Naive B cell (primary cell): ENCODE results near the gene SLC1A7. TPM values are rescaled to one million over a fixed set of nuclear protein-coding genes. Genes with fewer than 3 reads are reported as not detected.
A peak's percentile ranks its signal among the peaks of the same experiment; 100 is the strongest.

Source experiments
- ATAC-seq, 2 donors: fragments of 150-1000 bp; cut with Tn5 transposase; 2 replicates each; pipeline ENCODE4 v1.10.0; 2021; ENCODE audit warnings: low read depth in 2 of 2, mild to moderate bottlenecking in 2 of 2, moderate library complexity in 2 of 2
- DNase-seq: peaks from one replicate; pipeline ENCODE4 v3.0.0; 2022
- H3K27ac Mint-ChIP-seq, 6 donors: one replicate each; pipeline ENCODE4 v1.8.0; 2020 to 2022; ENCODE audit warnings: mild to moderate bottlenecking in 6 of 6, mixed read lengths in 6 of 6, moderate library complexity in 5 of 6, inconsistent platforms in 2 of 6
- H3K27me3 Mint-ChIP-seq, 3 donors: one replicate each; pipeline ENCODE4 v1.8.0; 2021 to 2022; ENCODE audit warnings: mixed read lengths in 3 of 3, mild to moderate bottlenecking in 1 of 3
- H3K36me3 Mint-ChIP-seq, 2 donors: one replicate each; pipeline ENCODE4 v1.8.0; 2020 to 2022; ENCODE audit warnings: mixed read lengths in 2 of 2, inconsistent platforms in 1 of 2, mild to moderate bottlenecking in 1 of 2
- H3K4me1 Mint-ChIP-seq, 3 donors: one replicate each; pipeline ENCODE4 v1.8.0; 2020 to 2022; ENCODE audit warnings: mixed read lengths in 3 of 3, inconsistent platforms in 1 of 3, mild to moderate bottlenecking in 1 of 3, moderate library complexity in 1 of 3
- H3K4me3 Mint-ChIP-seq, 8 donors: one replicate each; pipeline ENCODE4 v1.8.0; 2020 to 2022; ENCODE audit warnings: mild to moderate bottlenecking in 8 of 8, mixed read lengths in 8 of 8, moderate library complexity in 8 of 8, inconsistent platforms in 2 of 8
- H3K9me3 Mint-ChIP-seq, 7 donors: one replicate each; pipeline ENCODE4 v1.8.0; 2020 to 2022; ENCODE audit warnings: mixed read lengths in 7 of 7, mild to moderate bottlenecking in 5 of 7, inconsistent platforms in 2 of 7, moderate library complexity in 1 of 7
- polyA plus RNA-seq, 6 donors: library from polyadenylated mRNA; unstranded; fragments of 300-500 nt; fragmentation: Illumina TruSeq; gene quantifications; one replicate each; pipeline ENCODE4 v1.2.3, GENCODE V29; 2021; ENCODE audit warnings: low read depth in 6 of 6

Gene SLC1A7
- polyA plus RNA-seq, 6 donors from 2014 or later, result not detected

GRCh38 chr1:53093778-53094532, 48.5 kb downstream of the SLC1A7 start:
- H3K4me1 Mint-ChIP-seq, result no peaks in the 10 kb centered on the region
- H3K27ac Mint-ChIP-seq, result no peak overlapping the region
- no peaks in the 10 kb centered on the region for H3K9me3 Mint-ChIP-seq
- no peaks in the 10 kb centered on the region for H3K36me3 Mint-ChIP-seq
- H3K4me3 Mint-ChIP-seq, result no peak overlapping the region
- DNase-seq, result no peak
- H3K27me3 Mint-ChIP-seq, result no peaks in the 10 kb centered on the region
- no peak for ATAC-seq

- Mint-ChIP-seq H3K9me3 (no peaks in the 10 kb centered on the region), H3K4me3 (no peak overlapping the region), H3K27me3 (peaks cover 0 to 4% (median 0%) of the 10 kb centered on the region in 3 donors), H3K36me3 (no peaks in the 10 kb centered on the region), H3K4me1 (no peaks in the 10 kb centered on the region), H3K27ac (no peak overlapping the region)
- DNase-seq (no peak), ATAC-seq (no peak)
These were observed 49.0 kb downstream of the SLC1A7 start for GRCh38 chr1:53093451-53093754.

DNA sequence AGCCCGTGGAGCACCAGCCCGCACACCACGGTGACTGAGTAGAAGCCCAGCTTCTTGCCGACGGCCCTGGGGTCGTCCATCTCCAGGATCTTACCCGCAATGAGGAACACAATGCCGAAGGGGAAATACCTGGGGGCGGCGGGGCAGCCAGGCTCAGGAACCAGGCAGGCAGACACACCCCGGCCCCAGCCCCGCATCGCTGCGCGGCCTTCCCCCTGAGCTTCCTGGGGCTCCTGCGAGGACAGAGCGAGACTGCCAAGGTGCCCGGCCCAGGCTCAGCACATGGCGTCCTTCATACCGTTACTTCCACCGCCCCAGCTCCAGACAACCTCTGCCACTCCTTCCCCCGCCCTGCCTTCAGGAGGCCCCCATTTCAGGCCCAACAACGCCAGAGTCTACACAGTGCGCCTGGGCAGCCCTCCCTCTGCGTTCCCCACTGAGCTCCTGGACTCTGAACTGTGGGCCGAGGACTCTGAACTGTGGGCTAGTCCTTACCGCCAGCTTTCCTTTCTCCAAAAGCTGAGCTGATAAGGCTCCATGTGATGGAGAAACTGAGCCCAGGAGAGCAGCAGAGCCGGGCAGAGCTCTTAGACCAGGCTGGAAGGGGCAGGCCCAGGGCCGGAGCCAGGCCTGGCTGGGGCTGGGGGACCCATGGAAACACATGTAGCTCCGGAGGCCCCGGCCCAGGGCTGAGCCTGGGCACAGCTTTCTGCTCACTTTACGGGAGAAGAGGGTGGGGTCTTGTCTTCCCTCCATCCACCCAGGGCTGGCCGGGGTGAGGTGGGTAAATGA, 49.6 kb downstream of the SLC1A7 start:
- H3K4me1 Mint-ChIP-seq, result no peaks in the 10 kb centered on the region
- ATAC-seq (no peak), DNase-seq (no peak)
- H3K4me3 Mint-ChIP-seq, result no peak overlapping the region
- H3K9me3 Mint-ChIP-seq, result no peaks in the 10 kb centered on the region
- peaks cover 0 to 5% (median 0%) of the 10 kb centered on the region in 3 donors for H3K27me3 Mint-ChIP-seq
- H3K36me3 Mint-ChIP-seq, result no peaks in the 10 kb centered on the region
- H3K27ac Mint-ChIP-seq, result peak overlapping the region in 1 of 6 donors; percentile 88

DNA sequence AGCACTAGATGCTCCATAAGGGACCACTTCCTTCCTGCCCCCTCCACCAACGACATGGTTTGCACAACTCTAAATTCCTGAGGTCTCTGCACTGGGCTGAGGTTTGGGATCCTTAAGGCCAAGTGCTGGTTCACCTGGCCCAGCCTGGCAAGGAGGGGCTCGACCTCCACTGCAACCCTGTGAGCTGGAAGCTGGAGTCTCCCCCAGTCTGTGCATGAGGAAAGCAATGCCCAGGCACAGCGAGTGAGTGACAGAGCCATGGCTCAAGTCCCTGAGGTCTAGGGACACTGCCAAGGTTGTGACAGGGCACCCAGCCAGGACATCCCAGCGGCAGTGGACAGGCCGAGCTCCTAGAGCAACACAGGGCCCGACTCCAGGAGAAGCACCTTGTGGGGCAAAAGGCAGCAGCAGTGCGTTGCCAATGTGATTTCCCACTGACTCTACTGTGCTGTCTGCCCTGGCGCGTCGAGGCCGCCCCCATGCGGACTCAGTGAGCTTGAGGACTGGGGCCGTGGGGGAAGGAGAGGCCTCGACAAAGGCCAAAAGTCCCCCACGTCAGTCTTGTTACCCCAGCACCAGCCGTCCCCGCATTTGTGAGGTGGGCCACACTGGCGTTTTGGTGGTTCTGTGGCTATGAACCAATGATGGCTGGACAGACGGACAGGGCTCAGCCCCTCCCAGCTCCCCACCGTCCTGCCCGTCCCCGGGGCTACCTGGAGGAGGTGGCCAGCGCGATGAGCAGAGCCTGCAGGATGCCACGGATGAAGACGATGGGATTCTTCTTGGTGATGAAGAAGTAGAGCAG, 50.4 kb downstream of the SLC1A7 start:
- ATAC-seq, result no peak
- Mint-ChIP-seq H3K27ac (no peak overlapping the region), H3K4me1 (no peaks in the 10 kb centered on the region), H3K9me3 (no peaks in the 10 kb centered on the region), H3K4me3 (no peak overlapping the region), H3K27me3 (peaks cover 0 to 5% (median 0%) of the 10 kb centered on the region in 3 donors), H3K36me3 (no peaks in the 10 kb centered on the region)
- no peak for DNase-seq

- Mint-ChIP-seq H3K4me3 (no peak overlapping the region), H3K27ac (no peak overlapping the region), H3K9me3 (no peaks in the 10 kb centered on the region), H3K4me1 (no peaks in the 10 kb centered on the region), H3K36me3 (no peaks in the 10 kb centered on the region), H3K27me3 (peaks cover 0 to 5% (median 0%) of the 10 kb centered on the region in 3 donors)
- no peak for ATAC-seq
- no peak for DNase-seq
These were observed 52.0 kb downstream of the SLC1A7 start for GRCh38 chr1:53090227-53091147.

GRCh38 chr1:53089478-53090226, 52.8 kb downstream of the SLC1A7 start:
- no peaks in the 10 kb centered on the region for H3K36me3 Mint-ChIP-seq
- H3K4me1 Mint-ChIP-seq, result no peaks in the 10 kb centered on the region
- peaks cover 0 to 5% (median 0%) of the 10 kb centered on the region in 3 donors for H3K27me3 Mint-ChIP-seq
- H3K27ac Mint-ChIP-seq, result peak overlapping the region in 1 of 6 donors; percentile 30
- H3K9me3 Mint-ChIP-seq, result no peaks in the 10 kb centered on the region
- ATAC-seq (no peak), DNase-seq (no peak)
- H3K4me3 Mint-ChIP-seq, result no peak overlapping the region

GRCh38 chr1:53088616-53089300, 53.7 kb downstream of the SLC1A7 start:
- no peak for ATAC-seq
- DNase-seq, result no peak
- Mint-ChIP-seq H3K4me3 (peak overlapping the region in 1 of 8 donors; percentile 52), H3K27me3 (peaks cover 0 to 7% (median 0%) of the 10 kb centered on the region in 3 donors), H3K36me3 (no peaks in the 10 kb centered on the region), H3K9me3 (no peaks in the 10 kb centered on the region), H3K27ac (peak overlapping the region in 2 of 6 donors; percentile 59 to 78), H3K4me1 (no peaks in the 10 kb centered on the region)

DNA sequence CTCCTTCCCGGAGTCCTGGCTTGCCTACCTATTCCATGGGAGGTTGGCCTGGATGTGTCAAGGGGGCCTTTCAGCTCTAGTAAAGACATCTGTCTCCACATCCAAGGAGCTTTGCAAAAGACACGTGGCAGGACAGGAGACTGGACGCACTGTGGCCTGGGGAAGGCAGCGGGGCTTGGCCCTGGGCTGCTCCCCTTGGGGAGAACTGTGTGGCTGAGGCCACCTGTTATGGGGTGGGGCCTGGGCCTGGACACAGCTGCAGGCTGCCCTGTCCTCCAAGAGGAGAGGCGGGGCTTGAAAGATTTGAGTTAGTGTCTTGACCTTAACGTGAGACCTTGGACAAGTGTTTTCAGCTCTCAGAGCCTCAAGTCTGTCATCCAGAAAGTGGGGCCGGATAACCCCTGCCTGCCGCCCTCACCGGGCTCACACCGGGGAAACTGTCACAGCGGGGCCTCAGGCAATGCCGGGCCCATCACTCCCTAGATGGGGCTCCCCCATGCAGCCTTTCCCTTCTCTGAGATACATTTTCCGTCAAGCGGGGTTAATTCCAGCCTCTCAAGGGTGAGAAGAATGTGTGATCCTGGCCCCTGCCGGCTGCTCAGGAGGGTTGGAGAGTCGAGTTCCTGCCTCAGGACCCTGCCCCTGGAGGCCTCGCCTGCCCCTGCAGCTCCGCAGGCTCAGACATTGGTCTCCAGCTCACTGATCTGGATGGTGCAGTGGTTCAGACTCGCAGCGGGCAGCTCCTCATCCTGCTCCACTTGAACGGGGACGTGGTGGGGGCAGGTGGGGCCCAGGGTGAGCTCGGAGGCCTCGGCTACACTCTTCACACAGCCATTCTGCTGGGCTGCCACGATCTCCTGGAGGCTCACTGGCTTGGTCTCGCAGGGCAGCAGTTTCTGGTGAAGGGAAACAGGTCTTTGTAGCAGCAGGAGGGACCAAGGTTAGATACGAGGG, 54.8 kb downstream of the SLC1A7 start:
- Mint-ChIP-seq H3K27ac (no peak overlapping the region), H3K4me1 (peaks cover 0 to 8% (median 0%) of the 10 kb centered on the region in 3 donors), H3K27me3 (peaks cover 0 to 13% (median 10%) of the 10 kb centered on the region in 3 donors), H3K36me3 (no peaks in the 10 kb centered on the region), H3K9me3 (no peaks in the 10 kb centered on the region), H3K4me3 (no peak overlapping the region)
- DNase-seq, result no peak
- ATAC-seq, result no peak

DNA sequence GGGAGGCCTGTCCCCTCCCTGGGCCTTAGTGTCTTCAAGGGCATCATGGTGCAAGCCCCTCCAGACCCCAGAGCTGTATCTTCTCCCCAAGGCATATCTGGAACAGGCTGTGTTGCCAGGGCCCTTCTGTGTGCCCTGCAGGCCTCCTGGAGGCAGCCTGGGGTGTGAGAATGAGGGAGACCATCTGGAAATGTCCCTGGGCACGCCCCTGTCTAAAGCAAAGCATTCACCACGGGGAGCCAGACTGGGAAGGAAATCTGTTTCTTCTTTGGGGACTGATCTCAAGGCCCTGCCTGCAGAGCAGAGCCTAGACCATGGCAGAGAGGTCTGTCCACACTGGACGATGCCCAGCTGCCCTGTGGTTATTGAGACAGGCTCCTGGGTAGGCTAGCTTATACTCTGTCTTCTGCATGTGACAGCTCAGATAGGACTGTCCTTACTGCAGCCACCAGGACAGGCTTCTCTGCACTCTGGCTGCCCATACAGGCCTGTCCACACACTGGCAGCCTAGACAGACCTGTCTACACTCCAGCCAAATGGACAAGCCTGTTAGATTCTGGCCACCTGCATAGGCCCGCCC, 55.9 kb downstream of the SLC1A7 start:
- Mint-ChIP-seq H3K27me3 (peaks cover 0 to 13% (median 10%) of the 10 kb centered on the region in 3 donors), H3K9me3 (no peaks in the 10 kb centered on the region), H3K4me1 (peaks cover 0 to 8% (median 0%) of the 10 kb centered on the region in 3 donors), H3K4me3 (peak overlapping the region in 1 of 8 donors; percentile 33), H3K36me3 (no peaks in the 10 kb centered on the region), H3K27ac (peak overlapping the region in 1 of 6 donors; percentile 32)
- DNase-seq (no peak), ATAC-seq (no peak)

DNA sequence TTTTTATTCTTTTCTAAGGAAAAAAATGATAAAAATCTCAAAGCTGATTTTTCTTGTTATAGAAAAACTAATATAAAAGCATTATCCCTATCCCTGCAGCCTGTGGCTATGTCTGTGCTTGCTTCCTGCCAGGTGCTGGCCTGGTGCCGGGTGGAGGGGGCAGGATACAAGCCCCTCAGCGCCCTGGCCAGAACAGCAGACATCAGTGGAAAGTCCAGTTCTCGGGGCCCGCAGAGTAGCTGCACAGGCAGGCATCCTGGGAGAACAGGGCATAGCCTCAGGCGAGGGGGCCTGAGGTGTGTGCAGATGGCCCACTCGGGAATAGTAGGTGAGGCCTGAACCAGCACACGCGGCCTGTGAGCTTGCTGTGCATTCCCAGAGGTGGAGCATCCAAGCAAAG, 57.0 kb downstream of the SLC1A7 start:
- Mint-ChIP-seq H3K4me3 (no peak overlapping the region), H3K27ac (no peak overlapping the region), H3K27me3 (peaks cover 0 to 13% (median 10%) of the 10 kb centered on the region in 3 donors), H3K9me3 (no peaks in the 10 kb centered on the region), H3K36me3 (no peaks in the 10 kb centered on the region), H3K4me1 (peaks cover 0 to 8% (median 0%) of the 10 kb centered on the region in 3 donors)
- DNase-seq, result no peak
- ATAC-seq, result no peak

DNA sequence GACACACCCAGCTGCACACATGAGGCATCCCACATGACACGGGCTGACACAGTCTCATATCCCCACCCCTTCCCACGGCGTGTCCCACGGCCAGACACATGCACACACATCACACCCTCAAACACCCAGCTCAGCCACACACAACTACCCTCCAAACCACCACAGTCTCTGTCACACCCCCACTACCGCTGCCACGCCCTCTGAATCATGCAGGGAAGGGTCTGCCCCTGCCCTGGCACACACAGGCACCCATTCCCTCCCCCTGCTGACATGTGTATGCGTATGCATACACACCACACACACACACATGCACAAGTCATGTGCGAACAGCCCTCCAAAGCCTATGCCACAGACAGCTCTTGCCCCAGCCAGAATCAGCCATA, 57.9 kb downstream of the SLC1A7 start:
- Mint-ChIP-seq H3K27ac (peak overlapping the region in 3 of 6 donors; percentile 27 to 94 (median 65)), H3K9me3 (no peaks in the 10 kb centered on the region), H3K27me3 (peaks cover 0 to 13% (median 10%) of the 10 kb centered on the region in 3 donors), H3K36me3 (no peaks in the 10 kb centered on the region), H3K4me3 (no peak overlapping the region), H3K4me1 (peaks cover 0 to 8% (median 0%) of the 10 kb centered on the region in 3 donors)
- DNase-seq (no peak), ATAC-seq (no peak)
